ENCODE measurements around the gene SYCP3. TPM values are rescaled to one million over a fixed set of nuclear protein-coding genes. Genes with fewer than 3 reads are reported as not detected.

The SYCP3 gene
- total RNA-seq, 1 donor from 2014 or later: 0.04 TPM

GRCh38 chr12:101748907-101749306 is 9.6 kb upstream of the SYCP3 start:
- TF ChIP-seq CTCF (IDR thresholded peaks at IDR 0.05) (no peak), EZH2 (IDR thresholded peaks at IDR 0.05) (no peak), EZH2phosphoT487 (IDR thresholded peaks at IDR 0.05) (no peak)
- H3K27me3 Mint-ChIP-seq (ENCODE audit: insufficient read depth, low read depth): no peaks in the 10 kb centered on the region
- no peaks in the 10 kb centered on the region for H3K4me1 ChIP-seq
- H4K20me1 ChIP-seq (ENCODE audit: low read depth): no peaks in the 10 kb centered on the region
- H3K36me3 Mint-ChIP-seq: no peaks in the 10 kb centered on the region
- no peak overlapping the region for H2AFZ ChIP-seq (replicated peaks)
- H3K9me3 Mint-ChIP-seq: no peaks in the 10 kb centered on the region
- no peaks in the 10 kb centered on the region for H3K9me3 ChIP-seq (ENCODE audit: low read depth)
- no peak overlapping the region for H3K27ac ChIP-seq
- no peaks in the 10 kb centered on the region for H3K27me3 ChIP-seq
- no peaks in the 10 kb centered on the region for H3K79me2 ChIP-seq (ENCODE audit: low read depth)
- H3K4me3 ChIP-seq: no peak overlapping the region
- H3K4me2 ChIP-seq: no peak overlapping the region
- H3K36me3 ChIP-seq: no peaks in the 10 kb centered on the region
- no peak overlapping the region for H3K9ac ChIP-seq
- no peak overlapping the region for H3K27ac Mint-ChIP-seq
- DNase-seq (ENCODE audit: low spot score): no peak
- no peaks in the 10 kb centered on the region for H3K4me1 Mint-ChIP-seq
- H3F3A ChIP-seq (ENCODE audit: low read depth): no peaks in the 10 kb centered on the region
- H3K4me3 Mint-ChIP-seq: no peak overlapping the region

GRCh38 chr12:101747697-101748096 is 8.4 kb upstream of the SYCP3 start:
- no peaks in the 10 kb centered on the region for H3K4me1 ChIP-seq

GRCh38 chr12:101746661-101747060 is 7.4 kb upstream of the SYCP3 start:
- Histone ChIP-seq H3K27me3 (no peaks in the 10 kb centered on the region), H3K4me1 (no peaks in the 10 kb centered on the region), H3F3A (ENCODE audit: low read depth) (no peaks in the 10 kb centered on the region), H2AFZ (replicated peaks) (no peak overlapping the region), H3K9me3 (ENCODE audit: low read depth) (no peaks in the 10 kb centered on the region), H3K27ac (no peak overlapping the region), H3K79me2 (ENCODE audit: low read depth) (no peaks in the 10 kb centered on the region), H3K9ac (no peak overlapping the region), H4K20me1 (ENCODE audit: low read depth) (no peaks in the 10 kb centered on the region), H3K4me3 (no peak overlapping the region), H3K4me2 (no peak overlapping the region), H3K36me3 (no peaks in the 10 kb centered on the region)
- Mint-ChIP-seq H3K27ac (no peak overlapping the region), H3K4me1 (no peaks in the 10 kb centered on the region), H3K36me3 (no peaks in the 10 kb centered on the region), H3K9me3 (no peaks in the 10 kb centered on the region), H3K27me3 (ENCODE audit: insufficient read depth, low read depth) (no peaks in the 10 kb centered on the region), H3K4me3 (no peak overlapping the region)
- TF ChIP-seq EZH2phosphoT487 (IDR thresholded peaks at IDR 0.05): no peak
- TF ChIP-seq EZH2 (IDR thresholded peaks at IDR 0.05): no peak
- TF ChIP-seq CTCF (IDR thresholded peaks at IDR 0.05): no peak
- DNase-seq (ENCODE audit: low spot score): no peak

More at GRCh38 chr12:101747697-101748096, 8.4 kb upstream of the SYCP3 start:
- DNase-seq (ENCODE audit: low spot score): no peak
- Histone ChIP-seq H3F3A (ENCODE audit: low read depth) (no peaks in the 10 kb centered on the region), H3K79me2 (ENCODE audit: low read depth) (no peaks in the 10 kb centered on the region), H3K4me3 (no peak overlapping the region), H3K36me3 (no peaks in the 10 kb centered on the region), H3K27me3 (no peaks in the 10 kb centered on the region), H2AFZ (replicated peaks) (no peak overlapping the region), H3K9ac (no peak overlapping the region), H3K9me3 (ENCODE audit: low read depth) (no peaks in the 10 kb centered on the region), H4K20me1 (ENCODE audit: low read depth) (no peaks in the 10 kb centered on the region), H3K4me2 (no peak overlapping the region), H3K27ac (no peak overlapping the region)
- no peaks in the 10 kb centered on the region for H3K36me3 Mint-ChIP-seq
- H3K4me1 Mint-ChIP-seq: no peaks in the 10 kb centered on the region
- H3K27ac Mint-ChIP-seq: no peak overlapping the region
- no peaks in the 10 kb centered on the region for H3K9me3 Mint-ChIP-seq
- no peak overlapping the region for H3K4me3 Mint-ChIP-seq
- no peaks in the 10 kb centered on the region for H3K27me3 Mint-ChIP-seq (ENCODE audit: insufficient read depth, low read depth)
- TF ChIP-seq EZH2 (IDR thresholded peaks at IDR 0.05) (no peak), CTCF (IDR thresholded peaks at IDR 0.05) (no peak), EZH2phosphoT487 (IDR thresholded peaks at IDR 0.05) (no peak)
